ENCODE data around the gene MADCAM1. TPM values are rescaled to one million over a fixed set of nuclear protein-coding genes. Genes with fewer than 3 reads are reported as not detected.

Gene MADCAM1
- total RNA-seq, 1 donor from 2014 or later: 0.40 TPM

DNA sequence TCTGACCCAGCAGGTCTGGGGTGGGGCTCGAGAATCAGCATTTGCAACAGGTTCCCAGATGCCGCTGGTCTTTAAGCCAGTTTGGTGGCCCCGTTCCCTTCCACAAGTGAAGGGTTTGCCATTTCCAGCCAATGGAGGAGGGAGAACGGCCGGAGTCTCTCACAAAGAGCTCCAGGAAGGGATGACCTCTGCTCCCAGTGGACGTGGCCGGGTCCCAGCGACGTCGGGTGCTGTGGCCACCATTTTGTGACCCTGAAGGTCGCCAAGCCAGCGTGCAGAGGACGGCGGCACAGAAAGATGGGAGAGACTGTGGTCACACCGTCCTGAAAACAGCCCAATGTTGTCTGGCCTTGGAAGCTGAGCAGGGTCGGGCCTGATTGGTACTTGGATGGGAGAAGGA, 43.5 kb upstream of the MADCAM1 start:
- ChIA-PET POLR2A (no interaction called here), CTCF (no interaction called here)
- Mint-ChIP-seq H3K27ac (no peak overlapping the region), H3K9me3 (peaks cover 4% of the 10 kb centered on the region), H3K4me3 (no peak overlapping the region), H3K36me3 (ENCODE audit: low read depth) (no peaks in the 10 kb centered on the region), H3K27me3 (peaks cover 6% of the 10 kb centered on the region), H3K4me1 (no peaks in the 10 kb centered on the region)
- intact Hi-C loops (cut with micrococcal nuclease): no loop called here
- TF ChIP-seq, protein P1, sequence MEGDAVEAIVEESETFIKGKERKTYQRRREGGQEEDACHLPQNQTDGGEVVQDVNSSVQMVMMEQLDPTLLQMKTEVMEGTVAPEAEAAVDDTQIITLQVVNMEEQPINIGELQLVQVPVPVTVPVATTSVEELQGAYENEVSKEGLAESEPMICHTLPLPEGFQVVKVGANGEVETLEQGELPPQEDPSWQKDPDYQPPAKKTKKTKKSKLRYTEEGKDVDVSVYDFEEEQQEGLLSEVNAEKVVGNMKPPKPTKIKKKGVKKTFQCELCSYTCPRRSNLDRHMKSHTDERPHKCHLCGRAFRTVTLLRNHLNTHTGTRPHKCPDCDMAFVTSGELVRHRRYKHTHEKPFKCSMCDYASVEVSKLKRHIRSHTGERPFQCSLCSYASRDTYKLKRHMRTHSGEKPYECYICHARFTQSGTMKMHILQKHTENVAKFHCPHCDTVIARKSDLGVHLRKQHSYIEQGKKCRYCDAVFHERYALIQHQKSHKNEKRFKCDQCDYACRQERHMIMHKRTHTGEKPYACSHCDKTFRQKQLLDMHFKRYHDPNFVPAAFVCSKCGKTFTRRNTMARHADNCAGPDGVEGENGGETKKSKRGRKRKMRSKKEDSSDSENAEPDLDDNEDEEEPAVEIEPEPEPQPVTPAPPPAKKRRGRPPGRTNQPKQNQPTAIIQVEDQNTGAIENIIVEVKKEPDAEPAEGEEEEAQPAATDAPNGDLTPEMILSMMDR (IDR thresholded peaks at IDR 0.05): no peak
- DNase-seq (no peak), ATAC-seq (ENCODE audit: low read depth) (no peak)

DNA sequence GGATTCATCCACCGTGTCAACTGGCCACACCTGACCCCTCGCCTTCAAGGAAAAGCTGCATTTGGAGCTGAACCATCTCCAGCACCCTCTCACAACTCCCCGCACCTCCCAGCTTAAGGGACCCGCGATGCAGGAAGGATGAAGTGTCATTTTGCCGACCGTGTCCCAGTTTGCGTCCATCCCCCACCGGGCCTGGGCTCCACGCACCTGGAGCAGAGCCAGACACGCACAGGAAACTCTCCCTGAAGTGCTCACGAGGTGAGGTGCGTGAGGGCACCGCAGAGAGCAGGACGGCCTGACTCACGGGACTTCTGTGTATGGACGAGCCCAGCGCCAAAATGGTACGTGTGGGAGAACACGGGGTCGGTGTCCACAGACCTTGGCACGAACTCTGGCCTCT, 42.7 kb upstream of the MADCAM1 start:
- intact Hi-C loops (cut with micrococcal nuclease): no loop called here
- ChIA-PET POLR2A (no interaction called here), CTCF (no interaction called here)
- DNase-seq (no peak), ATAC-seq (ENCODE audit: low read depth) (no peak)
- Mint-ChIP-seq H3K27ac (no peak overlapping the region), H3K27me3 (peaks cover 6% of the 10 kb centered on the region), H3K4me3 (no peak overlapping the region), H3K36me3 (ENCODE audit: low read depth) (no peaks in the 10 kb centered on the region), H3K9me3 (peaks cover 4% of the 10 kb centered on the region), H3K4me1 (no peaks in the 10 kb centered on the region)
- TF ChIP-seq, protein P1 (IDR thresholded peaks at IDR 0.05): no peak

DNA sequence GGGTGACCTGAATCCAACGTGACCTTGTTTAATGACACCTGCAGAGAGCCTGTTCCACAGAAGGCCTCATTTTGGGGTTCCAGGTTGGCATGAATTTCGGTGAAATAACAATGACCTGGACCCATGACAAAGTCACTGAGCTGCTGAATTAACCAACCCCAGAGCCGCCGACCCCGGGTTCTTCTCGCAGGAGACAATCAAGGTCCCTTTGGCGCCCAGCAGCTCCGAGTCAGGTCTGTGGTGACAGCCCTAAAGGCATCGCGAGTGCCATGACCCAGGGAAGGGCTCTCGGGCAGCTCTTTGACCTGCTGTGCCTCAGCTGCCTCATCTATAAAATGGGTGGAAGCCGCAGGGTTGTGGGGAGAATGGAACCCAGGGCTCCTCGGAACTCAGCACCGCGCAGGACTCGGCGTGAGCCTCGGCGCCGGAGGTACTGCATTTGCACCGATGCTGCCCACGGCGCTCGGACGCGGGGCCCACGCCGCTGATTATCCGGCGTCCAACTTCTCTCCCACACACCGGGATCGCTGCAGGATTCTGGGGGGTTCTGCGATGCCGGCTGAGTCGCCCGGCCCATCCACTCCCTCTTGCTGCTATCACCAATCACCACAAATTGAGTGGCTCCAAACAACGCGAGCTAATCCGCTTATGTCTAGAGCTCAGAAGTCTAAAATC, 41.1 kb upstream of the MADCAM1 start:
- Mint-ChIP-seq H3K9me3 (peaks cover 4% of the 10 kb centered on the region), H3K36me3 (ENCODE audit: low read depth) (no peaks in the 10 kb centered on the region), H3K27ac (no peak overlapping the region), H3K27me3 (peaks cover 12% of the 10 kb centered on the region), H3K4me1 (peaks cover 5% of the 10 kb centered on the region), H3K4me3 (no peak overlapping the region)
- TF ChIP-seq, protein P1 (IDR thresholded peaks at IDR 0.05): no peak
- intact Hi-C loops (cut with micrococcal nuclease): no loop called here
- ChIA-PET POLR2A (no interaction called here), CTCF (no interaction called here)
- DNase-seq (no peak), ATAC-seq (ENCODE audit: low read depth) (no peak)

DNA sequence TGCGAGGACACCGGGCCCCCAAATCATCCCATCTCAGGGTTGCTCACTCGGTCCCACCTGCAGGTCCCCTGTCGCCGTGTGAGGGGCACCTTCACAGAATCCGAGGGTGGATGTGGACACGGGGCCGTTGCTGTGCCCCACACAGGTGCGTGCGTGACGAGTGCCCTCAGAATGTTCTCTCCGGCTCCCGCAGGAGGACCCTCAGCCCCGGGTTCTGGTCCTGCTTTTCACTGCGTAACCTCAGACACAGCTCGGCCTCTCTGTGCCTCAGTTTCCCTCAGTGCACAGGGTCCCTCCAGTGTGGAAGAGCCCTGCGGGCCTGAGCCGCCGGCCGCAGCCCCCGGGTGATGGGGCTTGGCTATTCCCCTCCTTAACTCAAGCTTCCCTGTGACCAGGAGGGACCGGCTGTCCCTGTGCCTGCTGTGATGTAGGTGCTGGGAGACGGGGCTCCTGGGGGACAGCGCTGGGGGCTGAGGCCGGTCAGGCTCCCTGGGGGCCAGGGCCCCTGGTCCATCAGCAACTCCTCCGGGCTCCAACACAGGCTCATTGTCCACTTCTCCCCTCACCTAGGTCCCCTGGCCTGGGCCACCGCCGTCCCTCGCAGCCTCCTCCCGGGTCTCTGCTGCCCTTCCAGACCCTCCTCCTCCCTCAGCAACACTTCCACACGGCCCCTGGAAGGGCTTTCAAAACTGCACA, 40.3 kb upstream of the MADCAM1 start:
- Mint-ChIP-seq H3K27ac (no peak overlapping the region), H3K4me3 (no peak overlapping the region), H3K27me3 (peaks cover 12% of the 10 kb centered on the region), H3K9me3 (no peaks in the 10 kb centered on the region), H3K4me1 (peaks cover 5% of the 10 kb centered on the region), H3K36me3 (ENCODE audit: low read depth) (no peaks in the 10 kb centered on the region)
- POLR2A ChIA-PET: no interaction called here
- TF ChIP-seq, protein P1 (IDR thresholded peaks at IDR 0.05): no peak
- ATAC-seq (ENCODE audit: low read depth): no peak
- CTCF ChIA-PET: no interaction called here
- intact Hi-C loops (cut with micrococcal nuclease): no loop called here
- DNase-seq: no peak

DNA sequence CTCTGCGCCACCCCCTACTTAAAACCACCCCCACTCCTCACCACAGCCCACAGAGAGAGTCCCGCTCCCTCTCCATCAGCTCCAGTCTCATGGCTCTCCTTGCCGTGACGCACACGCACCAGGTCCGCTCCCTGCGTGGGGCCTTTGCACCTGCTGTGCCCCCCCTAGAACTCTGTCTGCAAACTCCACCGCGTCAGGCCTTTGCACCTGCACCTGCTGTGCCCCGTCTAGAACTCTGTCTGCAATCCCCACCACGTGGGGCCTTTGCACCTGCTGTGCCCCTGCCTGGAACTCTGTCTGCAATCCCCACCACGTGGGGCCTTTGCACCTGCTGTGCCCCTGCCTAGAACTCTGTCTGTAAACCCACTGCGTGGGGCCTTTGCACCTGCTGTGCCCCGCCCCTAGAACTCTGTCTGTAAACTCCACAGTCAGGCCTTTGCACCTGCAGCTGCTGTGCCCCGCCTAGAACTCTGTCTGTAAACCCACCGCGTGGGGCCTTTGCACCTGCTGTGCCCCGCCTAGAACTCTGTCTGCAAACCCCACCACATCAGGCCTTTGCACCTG, 39.7 kb upstream of the MADCAM1 start:
- DNase-seq: no peak
- ChIA-PET CTCF (no interaction called here), POLR2A (no interaction called here)
- no peak for ATAC-seq (ENCODE audit: low read depth)
- Mint-ChIP-seq H3K4me3 (no peak overlapping the region), H3K27me3 (peaks cover 13% of the 10 kb centered on the region), H3K4me1 (peaks cover 5% of the 10 kb centered on the region), H3K9me3 (no peaks in the 10 kb centered on the region), H3K27ac (no peak overlapping the region), H3K36me3 (ENCODE audit: low read depth) (no peaks in the 10 kb centered on the region)
- TF ChIP-seq, protein P1 (IDR thresholded peaks at IDR 0.05): no peak
- intact Hi-C loops (cut with micrococcal nuclease): no loop called here
